ENCODE data around the gene DLD. TPM values are rescaled to one million over a fixed set of nuclear protein-coding genes. Genes with fewer than 3 reads are reported as not detected.

DLD gene
- total and polyA plus RNA-seq, 2 of the 8 experiments (the other 6 are each of a cell fraction or from before 2014, with no cell fraction given): 63.7 to 88.5 TPM

DNA sequence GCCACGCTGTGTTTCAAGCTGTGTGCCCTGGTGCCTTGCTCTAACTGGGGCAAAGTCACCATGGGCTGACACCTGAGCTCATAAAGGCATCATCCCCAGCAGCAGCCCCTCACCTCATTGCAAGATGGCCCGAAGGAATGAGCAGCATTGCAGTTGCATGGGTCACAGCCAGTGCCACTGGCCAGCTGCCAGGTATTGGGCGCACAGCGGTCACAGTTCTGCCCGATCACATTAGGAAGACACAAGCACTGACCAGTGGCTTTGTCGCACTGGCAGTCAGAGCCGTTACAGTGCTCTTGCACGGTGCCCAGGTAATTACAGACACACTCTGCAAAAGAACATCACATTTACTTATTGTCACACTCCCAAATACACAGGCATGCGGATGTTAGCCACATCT is 60.9 kb downstream of the DLD start (continued):
- TF ChIP-seq, protein P1, sequence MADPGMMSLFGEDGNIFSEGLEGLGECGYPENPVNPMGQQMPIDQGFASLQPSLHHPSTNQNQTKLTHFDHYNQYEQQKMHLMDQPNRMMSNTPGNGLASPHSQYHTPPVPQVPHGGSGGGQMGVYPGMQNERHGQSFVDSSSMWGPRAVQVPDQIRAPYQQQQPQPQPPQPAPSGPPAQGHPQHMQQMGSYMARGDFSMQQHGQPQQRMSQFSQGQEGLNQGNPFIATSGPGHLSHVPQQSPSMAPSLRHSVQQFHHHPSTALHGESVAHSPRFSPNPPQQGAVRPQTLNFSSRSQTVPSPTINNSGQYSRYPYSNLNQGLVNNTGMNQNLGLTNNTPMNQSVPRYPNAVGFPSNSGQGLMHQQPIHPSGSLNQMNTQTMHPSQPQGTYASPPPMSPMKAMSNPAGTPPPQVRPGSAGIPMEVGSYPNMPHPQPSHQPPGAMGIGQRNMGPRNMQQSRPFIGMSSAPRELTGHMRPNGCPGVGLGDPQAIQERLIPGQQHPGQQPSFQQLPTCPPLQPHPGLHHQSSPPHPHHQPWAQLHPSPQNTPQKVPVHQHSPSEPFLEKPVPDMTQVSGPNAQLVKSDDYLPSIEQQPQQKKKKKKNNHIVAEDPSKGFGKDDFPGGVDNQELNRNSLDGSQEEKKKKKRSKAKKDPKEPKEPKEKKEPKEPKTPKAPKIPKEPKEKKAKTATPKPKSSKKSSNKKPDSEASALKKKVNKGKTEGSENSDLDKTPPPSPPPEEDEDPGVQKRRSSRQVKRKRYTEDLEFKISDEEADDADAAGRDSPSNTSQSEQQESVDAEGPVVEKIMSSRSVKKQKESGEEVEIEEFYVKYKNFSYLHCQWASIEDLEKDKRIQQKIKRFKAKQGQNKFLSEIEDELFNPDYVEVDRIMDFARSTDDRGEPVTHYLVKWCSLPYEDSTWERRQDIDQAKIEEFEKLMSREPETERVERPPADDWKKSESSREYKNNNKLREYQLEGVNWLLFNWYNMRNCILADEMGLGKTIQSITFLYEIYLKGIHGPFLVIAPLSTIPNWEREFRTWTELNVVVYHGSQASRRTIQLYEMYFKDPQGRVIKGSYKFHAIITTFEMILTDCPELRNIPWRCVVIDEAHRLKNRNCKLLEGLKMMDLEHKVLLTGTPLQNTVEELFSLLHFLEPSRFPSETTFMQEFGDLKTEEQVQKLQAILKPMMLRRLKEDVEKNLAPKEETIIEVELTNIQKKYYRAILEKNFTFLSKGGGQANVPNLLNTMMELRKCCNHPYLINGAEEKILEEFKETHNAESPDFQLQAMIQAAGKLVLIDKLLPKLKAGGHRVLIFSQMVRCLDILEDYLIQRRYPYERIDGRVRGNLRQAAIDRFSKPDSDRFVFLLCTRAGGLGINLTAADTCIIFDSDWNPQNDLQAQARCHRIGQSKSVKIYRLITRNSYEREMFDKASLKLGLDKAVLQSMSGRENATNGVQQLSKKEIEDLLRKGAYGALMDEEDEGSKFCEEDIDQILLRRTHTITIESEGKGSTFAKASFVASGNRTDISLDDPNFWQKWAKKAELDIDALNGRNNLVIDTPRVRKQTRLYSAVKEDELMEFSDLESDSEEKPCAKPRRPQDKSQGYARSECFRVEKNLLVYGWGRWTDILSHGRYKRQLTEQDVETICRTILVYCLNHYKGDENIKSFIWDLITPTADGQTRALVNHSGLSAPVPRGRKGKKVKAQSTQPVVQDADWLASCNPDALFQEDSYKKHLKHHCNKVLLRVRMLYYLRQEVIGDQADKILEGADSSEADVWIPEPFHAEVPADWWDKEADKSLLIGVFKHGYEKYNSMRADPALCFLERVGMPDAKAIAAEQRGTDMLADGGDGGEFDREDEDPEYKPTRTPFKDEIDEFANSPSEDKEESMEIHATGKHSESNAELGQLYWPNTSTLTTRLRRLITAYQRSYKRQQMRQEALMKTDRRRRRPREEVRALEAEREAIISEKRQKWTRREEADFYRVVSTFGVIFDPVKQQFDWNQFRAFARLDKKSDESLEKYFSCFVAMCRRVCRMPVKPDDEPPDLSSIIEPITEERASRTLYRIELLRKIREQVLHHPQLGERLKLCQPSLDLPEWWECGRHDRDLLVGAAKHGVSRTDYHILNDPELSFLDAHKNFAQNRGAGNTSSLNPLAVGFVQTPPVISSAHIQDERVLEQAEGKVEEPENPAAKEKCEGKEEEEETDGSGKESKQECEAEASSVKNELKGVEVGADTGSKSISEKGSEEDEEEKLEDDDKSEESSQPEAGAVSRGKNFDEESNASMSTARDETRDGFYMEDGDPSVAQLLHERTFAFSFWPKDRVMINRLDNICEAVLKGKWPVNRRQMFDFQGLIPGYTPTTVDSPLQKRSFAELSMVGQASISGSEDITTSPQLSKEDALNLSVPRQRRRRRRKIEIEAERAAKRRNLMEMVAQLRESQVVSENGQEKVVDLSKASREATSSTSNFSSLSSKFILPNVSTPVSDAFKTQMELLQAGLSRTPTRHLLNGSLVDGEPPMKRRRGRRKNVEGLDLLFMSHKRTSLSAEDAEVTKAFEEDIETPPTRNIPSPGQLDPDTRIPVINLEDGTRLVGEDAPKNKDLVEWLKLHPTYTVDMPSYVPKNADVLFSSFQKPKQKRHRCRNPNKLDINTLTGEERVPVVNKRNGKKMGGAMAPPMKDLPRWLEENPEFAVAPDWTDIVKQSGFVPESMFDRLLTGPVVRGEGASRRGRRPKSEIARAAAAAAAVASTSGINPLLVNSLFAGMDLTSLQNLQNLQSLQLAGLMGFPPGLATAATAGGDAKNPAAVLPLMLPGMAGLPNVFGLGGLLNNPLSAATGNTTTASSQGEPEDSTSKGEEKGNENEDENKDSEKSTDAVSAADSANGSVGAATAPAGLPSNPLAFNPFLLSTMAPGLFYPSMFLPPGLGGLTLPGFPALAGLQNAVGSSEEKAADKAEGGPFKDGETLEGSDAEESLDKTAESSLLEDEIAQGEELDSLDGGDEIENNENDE (IDR thresholded peaks at IDR 0.05; ENCODE audit: insufficient replicate concordance, low read length): no peak
- no peak for TF ChIP-seq GABPA (IDR thresholded peaks at IDR 0.05; ENCODE audit: borderline replicate concordance, insufficient read depth, low read length)
- no peak for TF ChIP-seq KDM5A (IDR thresholded peaks at IDR 0.05; ENCODE audit: low read length)

Data from H1 (cell line).